GM11168 (cell line): ENCODE results near the gene SRD5A3.

Source experiments
- in situ Hi-C: fragments of 300-500 bp; cut with MboI; formaldehyde crosslinking; loops from one replicate; pipeline ENCODE4 v1.12.0; 2022; ENCODE audit warnings: low sequenced_read_pairs; ENCODE audit not compliant: unreplicated experiment

The SRD5A3 gene

GRCh38 chr4:55343887-55344286 lies 2.2 kb upstream of the SRD5A3 start:
- in situ Hi-C loops = no loop called here

GRCh38 chr4:55345054-55345453 lies 988 bp upstream of the SRD5A3 start:
- in situ Hi-C loops = no loop called here

- in situ Hi-C loops = no loop called here
Observed at GRCh38 chr4:55346851-55347255, 811 bp downstream of the SRD5A3 start.

- in situ Hi-C loops = no loop called here
Observed at GRCh38 chr4:55347610-55348228, 1.7 kb downstream of the SRD5A3 start.

GRCh38 chr4:55348466-55348865 lies 2.4 kb downstream of the SRD5A3 start:
- in situ Hi-C loops = no loop called here

- in situ Hi-C loops = loop anchor here (25.0 kb wide), 1 partner anchor 511 kb away; the partner anchor contains the start of gene EXOC1
Observed at GRCh38 chr4:55350870-55351269, 4.8 kb downstream of the SRD5A3 start.

- in situ Hi-C loops = loop anchor here (25.0 kb wide), 1 partner anchor 510 kb away; the partner anchor contains the start of gene EXOC1
Observed at GRCh38 chr4:55351824-55352223, 5.8 kb downstream of the SRD5A3 start.

GRCh38 chr4:55352726-55353125 lies 6.7 kb downstream of the SRD5A3 start:
- in situ Hi-C loops = loop anchor here (25.0 kb wide), 1 partner anchor 510 kb away; the partner anchor contains the start of gene EXOC1

- in situ Hi-C loops = loop anchor here (25.0 kb wide), 1 partner anchor 509 kb away; the partner anchor contains the start of gene EXOC1
Observed at GRCh38 chr4:55353228-55353747, 7.2 kb downstream of the SRD5A3 start.

GRCh38 chr4:55354648-55355047 lies 8.6 kb downstream of the SRD5A3 start:
- in situ Hi-C loops = loop anchor here (25.0 kb wide), 1 partner anchor 508 kb away; the partner anchor contains the start of gene EXOC1

GRCh38 chr4:55355555-55355954 lies 9.5 kb downstream of the SRD5A3 start:
- in situ Hi-C loops = loop anchor here (25.0 kb wide), 1 partner anchor 507 kb away; the partner anchor contains the start of gene EXOC1

GRCh38 chr4:55356991-55357461 lies 11.0 kb downstream of the SRD5A3 start:
- in situ Hi-C loops = loop anchor here (25.0 kb wide), 1 partner anchor 505 kb away; the partner anchor contains the start of gene EXOC1

GRCh38 chr4:55358246-55358645 lies 12.2 kb downstream of the SRD5A3 start:
- in situ Hi-C loops = loop anchor here (25.0 kb wide), 1 partner anchor 504 kb away; the partner anchor contains the start of gene EXOC1

GRCh38 chr4:55358668-55359067 lies 12.6 kb downstream of the SRD5A3 start:
- in situ Hi-C loops = loop anchor here (25.0 kb wide), 1 partner anchor 504 kb away; the partner anchor contains the start of gene EXOC1

GRCh38 chr4:55359397-55359916 lies 13.4 kb downstream of the SRD5A3 start:
- in situ Hi-C loops = loop anchor here (25.0 kb wide), 1 partner anchor 503 kb away; the partner anchor contains the start of gene EXOC1

GRCh38 chr4:55362938-55363337 lies 16.9 kb downstream of the SRD5A3 start:
- in situ Hi-C loops = loop anchor here (25.0 kb wide), 1 partner anchor 499 kb away; the partner anchor contains the start of gene EXOC1

GRCh38 chr4:55363691-55364351 lies 17.8 kb downstream of the SRD5A3 start:
- in situ Hi-C loops = loop anchor here (25.0 kb wide), 1 partner anchor 498 kb away; the partner anchor contains the start of gene EXOC1

- in situ Hi-C loops = loop anchor here (25.0 kb wide), 1 partner anchor 497 kb away; the partner anchor contains the start of gene EXOC1
Observed at GRCh38 chr4:55364691-55365344, 18.8 kb downstream of the SRD5A3 start.

- in situ Hi-C loops = loop anchor here (25.0 kb wide), 1 partner anchor 497 kb away; the partner anchor contains the start of gene EXOC1
Observed at GRCh38 chr4:55365345-55365728, 19.3 kb downstream of the SRD5A3 start.

- in situ Hi-C loops = loop anchor here (25.0 kb wide), 1 partner anchor 496 kb away; the partner anchor contains the start of gene EXOC1
Observed at GRCh38 chr4:55366621-55367020, 20.6 kb downstream of the SRD5A3 start.
